Heart left ventricle (tissue), 13 donors: ENCODE data around the gene CD27.

Experiments used
- CTCF ChIP-seq, 12 donors: fragments of 200-600 bp; sonication (generic) in 4 of 12; IDR thresholded peaks; one replicate each; pipeline versions ENCODE4 v1.5.0 to v1.8.0; 2018 to 2022; ENCODE audit warnings: antibody characterized with exemption in 12 of 12, mild to moderate bottlenecking in 5 of 12
- POLR2A ChIP-seq, 2 donors: fragments of 450-650 bp; IDR thresholded peaks; one replicate each; pipeline ENCODE4 v1.6.1; 2017; ENCODE audit warnings: antibody characterized with exemption in 2 of 2, mild to moderate bottlenecking in 2 of 2, moderate library complexity in 2 of 2
- donor health status: ischemic (EF 13 %, LVEDD 7.1; RV severe dilation, severe dysfunction).
- donor health status: DM: no; HTN: yes; CAD: no.
- donor health status: DM: no; HTN: no; CAD: no.
- donor health status: ischemic (EF 25% LVEDD 6.9; RV normal size, moderate dysfunction).
- donor health status: ischemic (EF 25% LVEDD 5.7; RV mildly dilated, moderate dysfunction).
- donor health status: ischemic (EF 35%, LVEDD 5.7; RV mildly dilated, moderate dysfunction).
- donor health status: nonischemic (EF 11% LVEDD 7.7; RV severe dilation, severe dysfunction).
- donor health status: DM: yes; HTN: yes; CAD: no.
- donor health status: PGD.
- donor health status: ischemic (EF 29% LVEDD 5.4; RV normal size, mild dysfunction).
- donor health status: nonischemic (EF 23%, LVEDD 6.1; RV moderate dilation, normal function).

DNA sequence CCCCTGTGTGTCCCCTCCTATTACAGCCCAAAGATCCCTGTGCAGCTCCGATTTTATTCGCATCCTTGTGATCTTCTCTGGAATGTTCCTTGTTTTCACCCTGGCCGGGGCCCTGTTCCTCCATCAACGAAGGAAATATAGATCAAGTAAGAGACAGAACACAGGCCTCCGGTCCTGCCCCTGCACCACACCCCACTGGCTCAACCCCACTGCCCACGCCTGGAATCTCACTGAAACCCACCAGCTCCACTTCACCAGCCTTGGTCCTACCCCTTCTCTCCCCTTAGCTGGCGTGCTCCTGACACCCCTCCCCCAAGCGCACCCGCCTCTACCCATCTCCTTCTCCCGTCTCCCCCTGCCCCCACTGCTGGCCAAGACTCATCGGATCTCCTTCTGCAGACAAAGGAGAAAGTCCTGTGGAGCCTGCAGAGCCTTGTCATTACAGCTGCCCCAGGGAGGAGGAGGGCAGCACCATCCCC is 6.2 kb downstream of the CD27 start:
- no peak for TF ChIP-seq CTCF (IDR thresholded peaks at IDR 0.05)
- no peak for TF ChIP-seq POLR2A (IDR thresholded peaks at IDR 0.05)
